HEK293T (cell line): ENCODE data around the gene DPP8.

Experiments
- ARNT ChIP-seq: fragments of 450-650 bp; IDR thresholded peaks from 2 replicates; pipeline ENCODE4 v1.6.1; 2017; ENCODE audit warnings: mild to moderate bottlenecking
- BHLHE40 ChIP-seq: fragments of 450-650 bp; IDR thresholded peaks from 2 replicates; pipeline ENCODE4 v1.6.1; 2016; ENCODE audit warnings: mild to moderate bottlenecking, moderate library complexity, borderline replicate concordance
- ELF4 ChIP-seq: fragments of 450-650 bp; IDR thresholded peaks from 2 replicates; pipeline ENCODE4 v1.6.1; 2017; ENCODE audit warnings: antibody characterized with exemption
- FOXA1 ChIP-seq: fragments of 450-650 bp; IDR thresholded peaks from 2 replicates; pipeline ENCODE4 v1.6.1; 2016; ENCODE audit warnings: mild to moderate bottlenecking
- FOXK2 ChIP-seq: fragments of 450-650 bp; IDR thresholded peaks from 2 replicates; pipeline ENCODE4 v1.6.1; 2016; ENCODE audit warnings: mild to moderate bottlenecking
- FOXM1 ChIP-seq: fragments of 450-650 bp; IDR thresholded peaks from 2 replicates; pipeline ENCODE4 v1.6.1; 2017; ENCODE audit warnings: mild to moderate bottlenecking, borderline replicate concordance
- HDGF ChIP-seq: fragments of 450-650 bp; IDR thresholded peaks from 2 replicates; pipeline ENCODE4 v1.6.1; 2017; ENCODE audit warnings: antibody characterized with exemption, borderline replicate concordance
- NFRKB ChIP-seq: fragments of 450-650 bp; IDR thresholded peaks from 2 replicates; pipeline ENCODE4 v1.6.1; 2016; ENCODE audit warnings: mild to moderate bottlenecking, moderate library complexity
- SP1 ChIP-seq: fragments of 450-650 bp; IDR thresholded peaks from 2 replicates; pipeline ENCODE4 v1.6.1; 2017
- SUZ12 ChIP-seq: fragments of 450-650 bp; IDR thresholded peaks from 2 replicates; pipeline ENCODE4 v1.6.1; 2016; ENCODE audit warnings: mild to moderate bottlenecking
- TARDBP ChIP-seq: fragments of 450-650 bp; IDR thresholded peaks from 2 replicates; pipeline ENCODE4 v1.6.1; 2016
- ZNF384 ChIP-seq: fragments of 450-650 bp; IDR thresholded peaks from 2 replicates; pipeline ENCODE4 v1.6.1; 2016

DNA sequence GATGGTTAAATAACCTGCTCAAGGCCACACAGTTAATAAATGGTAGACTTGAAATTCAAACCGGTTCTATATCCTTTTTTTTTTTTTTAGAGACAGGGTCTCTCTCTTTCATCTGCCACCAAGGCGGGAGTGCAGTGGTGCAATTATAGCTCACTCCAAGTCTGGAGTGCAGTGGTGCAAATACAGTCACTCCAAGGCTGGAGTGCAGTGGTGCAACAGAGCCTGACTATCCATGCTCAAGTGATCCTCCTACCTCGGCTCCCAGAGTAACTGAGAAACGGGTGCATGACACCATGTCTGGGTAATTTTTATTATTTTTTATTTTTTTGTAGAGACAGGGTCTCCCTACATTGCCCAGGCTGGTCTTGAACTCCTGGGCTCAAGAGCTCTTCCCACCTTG is 23.4 kb downstream of the DPP8 start:
- no peak for TF ChIP-seq SUZ12
- no peak for TF ChIP-seq FOXM1
- TF ChIP-seq FOXA1: no peak
- no peak for TF ChIP-seq ELF4
- TF ChIP-seq HDGF: no peak
- TF ChIP-seq BHLHE40: no peak
- no peak for TF ChIP-seq FOXK2
- no peak for TF ChIP-seq TARDBP
- no peak for TF ChIP-seq ZNF384
- no peak for TF ChIP-seq NFRKB
- TF ChIP-seq ARNT: no peak
- no peak for TF ChIP-seq SP1
